SH-SY5Y (cell line): Measurements from ENCODE around the gene ZNF565.

ENCODE experiments used
- GATA2 ChIP-seq: IDR thresholded peaks from 2 replicates; pipeline ENCODE4 v1.6.1; 2011; ENCODE audit warnings: mild to moderate bottlenecking, low read depth, low read length
- GATA3 ChIP-seq: IDR thresholded peaks from 2 replicates; pipeline ENCODE4 v1.6.1; 2011; ENCODE audit warnings: low read depth, mild to moderate bottlenecking, low read length, moderate library complexity

GRCh38 chr19:36172852-36173251, 41.6 kb downstream of the ZNF565 start:
- TF ChIP-seq GATA3 (no peak), GATA2 (no peak)
